Astrocyte of the spinal cord (primary cell): ENCODE results near the gene GRPEL1.

Experiments
- DNase-seq: peaks from one replicate; pipeline ENCODE4 v3.0.0; 2011; ENCODE audit warnings: low read depth, low spot score
- H3K4me3 ChIP-seq: 2 replicates; pipeline ENCODE4 v1.5.1; 2011; ENCODE audit warnings: low read depth, mild to moderate bottlenecking, low read length, moderate library complexity
- CTCF ChIP-seq: IDR thresholded peaks from 2 replicates; pipeline ENCODE4 v1.5.1; 2012; ENCODE audit warnings: low read depth, mild to moderate bottlenecking, low read length, inconsistent platforms
- in situ Hi-C: cut with HindIII; loops from 2 replicates; pipeline ENCODE4 v1.10.0; 2017; ENCODE audit warnings: low sequenced_read_pairs

GRPEL1 gene

GRCh38 chr4:7058792-7059191, 9.1 kb downstream of the GRPEL1 start:
- in situ Hi-C loops = no loop called here
- no peak overlapping the region for H3K4me3 ChIP-seq
- no peak for TF ChIP-seq CTCF
- DNase-seq = no peak

- in situ Hi-C loops = no loop called here
- H3K4me3 ChIP-seq = no peak overlapping the region
- DNase-seq = no peak
- TF ChIP-seq CTCF = no peak
Observed at GRCh38 chr4:7055990-7056325, 11.9 kb downstream of the GRPEL1 start.

- TF ChIP-seq CTCF = no peak
- H3K4me3 ChIP-seq = no peak overlapping the region
- no peak for DNase-seq
- in situ Hi-C loops = no loop called here
Observed at GRCh38 chr4:7055111-7055989, 12.5 kb downstream of the GRPEL1 start.

GRCh38 chr4:7054106-7054880, 13.6 kb downstream of the GRPEL1 start:
- H3K4me3 ChIP-seq = no peak overlapping the region
- no peak for DNase-seq
- in situ Hi-C loops = no loop called here
- no peak for TF ChIP-seq CTCF

GRCh38 chr4:7052923-7053715, 14.7 kb downstream of the GRPEL1 start:
- no peak for TF ChIP-seq CTCF
- H3K4me3 ChIP-seq = no peak overlapping the region
- DNase-seq = peak; percentile 33
- in situ Hi-C loops = no loop called here

- H3K4me3 ChIP-seq = no peak overlapping the region
- in situ Hi-C loops = no loop called here
- TF ChIP-seq CTCF = no peak
- DNase-seq = no peak
Observed at GRCh38 chr4:7052313-7052712, 15.6 kb downstream of the GRPEL1 start.
